Inferior parietal cortex (tissue), 1 donor: Measurements from ENCODE around the gene TUBA1A.
"Not testable (repeated sequence)": the region's sequence is repeated elsewhere in the genome, so short reads cannot be mapped to it uniquely, and the experiment has no call there.

Source experiments
- DNase-seq: peaks from one replicate; pipeline ENCODE4 v3.0.0-alpha.2; 2016; ENCODE audit errors: extremely low spot score

The TUBA1A gene

DNA sequence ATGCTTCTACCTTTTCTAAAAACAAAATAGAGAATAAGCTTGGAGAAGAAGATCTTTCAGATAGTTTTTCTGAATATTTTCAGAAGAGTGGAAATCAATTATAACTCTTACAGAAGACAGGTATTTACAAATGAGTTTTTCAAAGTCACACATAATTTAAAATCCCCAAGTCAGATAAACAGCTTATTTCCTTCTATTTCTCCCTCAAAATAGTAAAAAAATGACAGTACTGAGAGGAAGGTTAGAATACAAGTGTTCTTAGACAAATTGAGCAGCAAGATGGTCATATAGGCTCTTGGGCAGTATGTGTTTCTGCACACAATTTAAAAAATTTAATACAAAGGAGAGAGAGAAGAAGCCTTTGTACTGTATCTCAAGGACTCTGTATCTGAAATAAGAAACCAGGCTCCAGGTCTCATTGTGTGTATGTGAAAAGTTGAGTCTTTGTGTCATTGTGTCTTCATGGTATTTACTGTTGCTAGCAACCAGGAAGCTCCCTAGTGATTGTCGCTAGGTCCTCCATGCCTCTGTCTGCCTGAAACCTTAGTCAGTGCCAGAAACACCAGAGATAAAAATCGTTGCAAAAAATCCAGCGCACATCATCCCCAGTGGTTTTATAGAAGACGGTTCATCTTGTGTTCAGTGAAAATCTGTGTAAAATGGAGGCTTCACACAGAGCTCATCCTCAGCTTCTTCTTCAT, 12.9 kb upstream of the TUBA1A start:
- no peak for DNase-seq

DNA sequence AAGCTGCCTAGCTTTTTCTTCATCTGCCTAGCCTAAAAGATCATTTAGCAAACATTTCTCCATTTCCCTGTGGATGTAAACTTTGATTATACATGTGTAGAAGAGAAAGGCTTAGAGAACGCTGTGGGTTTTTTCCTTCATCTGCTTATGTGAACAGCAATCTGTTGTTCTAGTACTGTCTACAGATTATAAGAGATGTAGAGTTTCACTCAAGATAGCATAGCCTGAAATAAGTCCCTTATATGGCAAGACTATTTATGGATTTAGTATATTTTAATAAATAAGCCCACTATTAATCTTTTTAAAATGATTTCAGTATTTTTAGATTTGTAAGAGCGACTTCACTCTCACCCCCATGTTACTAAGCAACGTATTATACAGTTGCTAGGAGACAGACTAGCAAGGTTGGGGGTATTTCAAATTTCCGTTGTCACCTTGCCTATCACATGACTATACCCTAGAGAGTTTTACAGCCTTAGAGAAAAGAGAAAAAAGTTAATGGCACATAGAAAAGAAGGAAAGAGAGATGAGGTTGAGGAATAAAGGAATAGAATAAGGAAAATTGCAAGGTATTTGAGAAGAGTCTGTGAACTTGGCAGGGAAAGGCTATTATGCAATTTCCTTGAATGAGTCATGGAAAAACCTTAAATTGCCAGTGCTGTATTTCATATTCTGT, 12.2 kb upstream of the TUBA1A start:
- DNase-seq: peak; percentile 73

DNA sequence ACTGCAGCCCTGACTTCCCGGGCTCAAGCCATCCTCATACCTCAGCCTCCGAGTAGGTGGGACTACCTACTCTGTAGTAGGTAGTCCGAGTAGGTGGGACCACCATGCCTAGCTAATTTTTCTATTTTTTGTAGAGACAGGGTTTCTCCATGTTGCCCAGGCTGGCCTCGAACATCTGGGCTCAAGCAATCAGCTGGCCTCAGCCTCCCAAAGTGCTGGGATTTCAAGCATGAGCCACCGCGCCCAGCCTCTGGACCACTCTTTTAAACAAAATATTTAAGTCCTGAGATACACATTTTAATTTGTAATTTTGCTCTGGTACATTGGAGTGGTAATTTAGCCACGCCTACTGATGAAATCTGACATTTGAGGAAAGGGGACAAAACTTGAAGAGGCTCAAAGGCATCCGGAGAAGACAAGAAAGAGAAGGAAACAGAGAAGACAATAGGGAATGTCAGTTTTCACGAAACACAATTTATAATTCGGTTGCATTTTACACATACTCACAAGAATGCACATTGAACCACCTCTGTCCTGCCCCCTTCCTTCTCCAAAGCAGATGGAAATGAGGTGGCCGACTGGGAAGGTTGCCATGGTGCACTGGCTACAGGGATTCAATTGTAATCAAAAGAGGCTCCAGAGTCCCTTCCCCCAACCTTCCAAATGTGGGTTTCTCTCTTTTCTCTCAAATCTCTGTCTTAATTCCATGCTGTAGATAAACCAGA, 9.7 kb upstream of the TUBA1A start:
- DNase-seq: peak; percentile 82

DNA sequence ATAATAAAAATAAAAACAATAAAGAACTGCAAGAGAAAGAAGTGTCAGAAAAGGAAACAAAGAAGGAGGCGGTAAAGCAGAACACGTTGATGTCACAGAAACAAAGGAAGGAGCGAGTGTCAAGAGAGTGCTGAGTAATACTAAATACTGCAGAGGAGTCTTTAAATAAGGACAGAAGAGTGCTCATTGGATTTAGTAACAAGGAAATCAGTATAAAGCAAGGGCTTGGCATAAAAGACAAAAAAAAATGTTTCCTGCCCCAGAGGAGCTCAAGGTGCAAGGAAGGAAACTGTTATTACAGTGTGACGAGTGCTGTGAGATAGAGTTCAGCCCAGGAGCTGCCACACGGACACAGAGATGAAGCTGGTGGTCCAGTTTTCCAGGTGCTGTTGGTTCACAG, 8.4 kb upstream of the TUBA1A start:
- DNase-seq: no peak

DNA sequence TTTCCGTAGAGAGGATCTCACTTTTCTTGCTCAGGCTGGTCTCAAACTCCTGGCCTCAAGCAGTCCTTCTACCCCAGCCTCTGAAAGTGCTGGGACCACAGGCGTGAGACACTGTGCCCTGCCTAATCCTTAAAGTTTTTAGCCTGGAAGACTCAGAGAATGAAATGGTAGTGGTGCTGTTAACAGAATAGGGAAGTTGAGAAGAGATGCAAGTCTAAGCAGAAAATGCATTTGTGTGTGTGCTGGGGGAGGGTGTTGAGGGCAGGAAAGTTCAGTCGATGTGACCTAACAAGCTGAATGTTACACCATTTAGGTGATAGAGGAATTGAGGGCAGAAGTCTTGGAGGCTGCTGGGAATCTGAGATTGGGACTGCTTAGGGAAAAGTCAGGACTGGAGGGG, 6.9 kb upstream of the TUBA1A start:
- no peak for DNase-seq

DNA sequence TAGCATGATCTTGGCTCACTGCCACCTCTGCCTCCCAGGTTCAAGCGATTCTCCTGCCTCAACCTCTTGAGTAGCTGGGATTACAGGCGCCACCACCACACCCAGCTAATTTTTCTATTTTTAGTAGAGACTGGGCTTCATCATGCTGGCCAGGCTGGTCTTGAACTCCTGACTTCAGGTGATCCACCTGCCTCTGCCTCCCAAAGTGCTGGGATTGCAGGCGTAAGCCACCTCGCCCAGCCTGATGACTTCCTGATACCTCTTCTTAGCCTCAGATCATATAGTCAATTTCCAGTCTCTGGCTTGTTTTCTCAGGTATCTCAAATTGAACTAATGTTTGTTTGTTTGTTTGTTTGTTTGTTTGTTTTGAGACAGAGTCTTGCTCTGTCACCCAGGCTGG, 4.9 kb upstream of the TUBA1A start:
- DNase-seq: not testable (repeated sequence)

DNA sequence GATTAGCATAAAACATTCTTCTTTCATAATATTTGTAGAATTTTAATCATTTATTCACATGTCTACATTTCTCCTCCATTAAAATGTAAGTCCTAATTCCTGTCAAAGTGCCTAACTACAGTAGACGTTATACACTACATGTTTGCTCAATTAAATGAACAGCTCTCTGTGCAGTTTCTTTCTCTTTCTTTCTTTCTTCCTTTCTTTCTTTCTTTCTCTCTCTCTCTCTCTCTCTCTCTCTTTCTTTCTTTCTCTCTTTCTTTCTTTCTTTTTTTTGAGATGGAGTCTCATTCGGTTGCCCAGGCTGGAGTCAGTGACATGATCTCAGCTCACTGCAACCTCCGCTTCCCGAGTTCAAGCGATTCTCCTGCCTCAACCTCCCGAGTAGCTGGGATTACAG, 2.6 kb upstream of the TUBA1A start:
- not testable (repeated sequence) for DNase-seq

DNA sequence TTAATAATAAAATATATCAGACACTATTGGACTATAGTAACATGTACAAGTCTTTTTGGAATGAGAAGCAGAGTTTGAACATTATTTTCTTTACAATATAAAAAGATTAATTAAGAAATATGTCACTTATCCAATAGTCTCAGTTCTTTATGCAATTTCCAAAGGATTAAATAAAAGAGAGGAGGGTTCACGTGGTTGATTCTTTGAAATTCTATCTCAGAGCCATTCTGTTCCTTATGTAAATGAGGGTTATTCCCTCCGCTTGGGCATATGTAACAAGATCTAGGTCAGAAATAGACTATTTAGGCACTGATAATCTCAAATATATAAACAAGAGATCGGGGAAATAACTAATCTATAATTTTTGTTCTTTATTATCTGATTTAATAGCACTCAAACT, 2.1 kb upstream of the TUBA1A start:
- DNase-seq: no peak

DNA sequence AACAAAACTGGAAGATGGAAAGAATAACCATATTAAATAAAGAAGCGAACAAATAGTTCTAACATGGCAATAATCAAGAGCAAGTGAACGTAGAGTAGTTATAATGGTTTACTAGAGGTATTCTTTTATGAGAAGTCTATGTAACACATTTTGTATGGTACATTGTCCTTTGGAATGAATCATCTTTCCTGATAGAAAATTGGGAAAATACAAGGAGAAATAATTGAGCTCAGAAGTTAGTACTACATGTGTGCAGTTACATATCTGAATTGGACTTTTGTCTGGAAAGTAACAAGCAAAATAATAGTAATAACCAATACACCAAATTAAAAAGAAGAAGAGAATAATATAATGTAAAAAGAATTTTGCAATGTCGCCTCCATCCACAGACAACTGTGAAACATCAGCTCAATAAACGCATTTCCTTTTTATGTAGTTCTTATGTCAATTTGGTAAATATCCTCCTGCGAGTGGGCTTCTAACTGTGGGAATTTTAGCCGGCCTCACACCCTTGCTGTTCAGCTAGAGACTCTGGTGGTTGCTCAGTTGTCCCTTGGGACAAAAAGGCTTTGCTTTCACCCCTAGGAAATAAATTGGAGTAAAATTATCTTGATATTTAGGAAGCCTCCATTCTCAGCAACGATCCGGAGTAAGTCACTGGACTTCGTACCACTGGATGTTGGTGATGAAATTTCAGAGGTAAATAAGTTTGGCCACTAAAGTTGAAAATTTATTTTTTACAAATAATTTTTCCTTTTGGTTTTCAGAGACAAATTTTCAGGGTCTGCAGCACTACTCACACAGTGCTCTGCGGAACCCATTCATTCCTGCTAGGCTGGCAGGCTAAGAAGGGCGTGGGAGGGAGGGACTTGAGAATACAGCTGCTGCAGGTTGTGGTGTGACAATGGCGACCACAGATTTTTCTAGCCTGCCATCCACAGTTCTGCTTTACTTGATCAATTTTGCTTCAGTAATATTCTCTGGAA, 1.1 kb upstream of the TUBA1A start:
- DNase-seq: peak; percentile 47

DNA sequence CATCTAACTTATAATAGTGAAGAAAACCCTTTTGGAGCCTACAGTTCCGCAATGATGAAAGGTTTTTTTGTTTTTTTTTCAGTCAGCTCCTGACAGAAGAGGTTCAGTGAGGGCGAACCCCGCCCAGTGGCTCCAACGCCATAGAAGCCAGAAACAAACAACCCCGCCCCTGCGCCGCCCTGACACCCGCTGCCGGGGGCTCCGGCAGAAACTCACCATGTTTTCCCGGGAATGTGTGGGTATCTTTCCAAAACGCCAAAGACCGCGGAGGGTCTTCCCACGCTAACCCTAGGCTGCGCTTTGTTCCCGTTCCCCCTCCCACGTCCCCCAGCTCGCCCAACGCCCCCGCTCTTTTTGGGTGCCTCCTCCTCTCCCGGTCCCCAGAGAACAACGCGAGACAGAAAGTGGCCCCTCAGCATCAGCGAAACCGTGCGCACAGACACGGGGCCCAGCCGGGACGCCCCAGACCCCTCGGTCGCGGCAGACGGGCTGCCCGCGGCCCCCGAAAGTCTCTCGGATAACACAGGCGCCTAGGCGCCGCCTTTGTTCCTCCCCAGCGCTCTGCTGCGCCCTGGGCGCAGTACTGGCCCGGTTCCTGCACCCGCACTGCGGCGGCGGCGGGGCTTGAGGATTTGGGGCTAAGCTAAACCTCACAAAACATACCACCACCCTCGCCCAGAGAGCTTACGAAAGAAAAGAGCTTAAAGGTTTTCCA, 522 bp downstream of the TUBA1A start:
- DNase-seq: peak; percentile 77

DNA sequence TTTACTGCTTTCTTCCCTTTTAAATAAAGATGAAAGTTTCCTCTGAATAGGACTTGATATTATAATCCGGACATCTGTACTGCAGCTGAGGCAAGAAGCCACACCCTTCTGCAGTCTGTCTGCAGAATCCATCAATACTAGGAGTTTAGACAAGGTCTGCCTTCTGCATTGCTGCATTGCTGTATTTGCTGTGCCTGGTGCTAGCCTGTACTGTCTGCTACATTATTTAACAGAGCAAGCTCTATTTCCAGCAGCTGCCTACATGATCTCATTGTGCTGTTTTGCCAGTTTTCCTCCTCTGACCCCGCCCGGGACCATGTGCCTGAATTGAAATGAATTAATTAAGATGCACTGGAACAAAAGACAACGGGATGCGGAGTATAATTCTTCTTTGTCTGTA, 1.7 kb downstream of the TUBA1A start:
- DNase-seq: peak; percentile 95

DNA sequence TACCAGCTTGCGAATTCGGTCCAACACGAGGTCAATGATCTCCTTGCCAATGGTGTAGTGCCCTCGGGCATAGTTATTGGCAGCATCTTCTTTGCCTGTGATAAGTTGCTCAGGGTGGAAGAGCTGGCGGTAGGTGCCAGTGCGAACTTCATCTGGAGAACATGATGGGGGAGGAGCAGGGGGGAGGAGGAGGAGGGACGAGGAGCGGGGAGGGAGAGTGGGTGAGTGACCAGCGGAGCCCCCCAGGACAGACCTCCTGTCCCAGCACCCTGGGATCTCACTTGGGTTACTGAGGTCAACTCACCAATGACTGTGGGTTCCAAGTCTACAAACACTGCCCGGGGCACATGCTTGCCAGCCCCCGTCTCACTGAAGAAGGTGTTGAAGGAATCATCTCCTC, 2.6 kb downstream of the TUBA1A start:
- not testable (repeated sequence) for DNase-seq

DNA sequence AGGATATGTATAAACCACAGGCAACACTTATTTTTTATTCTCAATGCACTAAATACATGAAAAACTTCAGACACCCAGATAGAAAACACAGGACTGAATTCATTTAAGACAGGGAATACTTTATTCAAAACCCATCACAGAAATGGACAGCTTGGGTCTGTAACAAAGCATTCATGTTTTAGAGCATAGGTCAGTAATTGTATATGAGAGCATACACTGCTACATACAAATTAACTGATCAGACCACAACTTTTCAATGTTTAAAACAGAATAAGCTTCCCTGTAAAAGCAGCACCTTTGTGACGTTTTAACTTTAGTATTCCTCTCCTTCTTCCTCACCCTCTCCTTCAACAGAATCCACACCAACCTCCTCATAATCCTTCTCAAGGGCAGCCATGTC, 4.2 kb downstream of the TUBA1A start:
- not testable (repeated sequence) for DNase-seq

DNA sequence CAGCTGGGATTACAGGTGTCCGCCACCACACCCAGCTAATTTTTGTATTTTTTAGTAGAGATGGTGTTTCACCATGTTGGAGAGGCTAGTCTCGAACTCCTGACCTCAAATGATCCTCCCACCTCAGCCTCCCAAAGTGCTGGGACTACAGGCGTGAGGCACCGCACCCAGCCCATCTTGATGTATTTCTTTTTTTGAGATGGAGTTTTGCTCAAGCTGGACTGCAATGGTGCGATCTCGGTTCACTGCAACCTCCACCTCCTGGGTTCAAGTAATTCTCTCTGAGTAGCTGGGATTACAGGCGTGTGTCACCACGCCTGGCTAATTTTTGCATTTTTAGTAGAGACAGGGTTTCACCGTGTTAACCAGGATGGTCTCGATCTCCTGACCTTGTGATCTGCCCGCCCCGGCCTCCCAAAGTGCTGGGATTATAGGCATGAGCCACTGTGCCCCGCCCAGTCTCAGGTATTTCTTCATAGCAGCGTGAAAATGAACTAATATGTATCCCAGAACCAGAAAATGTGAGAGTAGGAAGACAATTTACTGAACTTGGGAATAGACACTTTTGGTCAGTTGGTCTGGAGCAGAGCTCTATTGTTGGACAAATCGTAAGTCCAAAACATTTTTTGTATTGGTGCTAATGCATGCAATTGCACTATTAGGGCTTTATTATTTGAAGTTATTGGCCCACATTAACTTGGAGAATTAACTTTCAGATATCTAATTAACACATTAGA, 5.5 kb downstream of the TUBA1A start:
- DNase-seq: not testable (repeated sequence)

DNA sequence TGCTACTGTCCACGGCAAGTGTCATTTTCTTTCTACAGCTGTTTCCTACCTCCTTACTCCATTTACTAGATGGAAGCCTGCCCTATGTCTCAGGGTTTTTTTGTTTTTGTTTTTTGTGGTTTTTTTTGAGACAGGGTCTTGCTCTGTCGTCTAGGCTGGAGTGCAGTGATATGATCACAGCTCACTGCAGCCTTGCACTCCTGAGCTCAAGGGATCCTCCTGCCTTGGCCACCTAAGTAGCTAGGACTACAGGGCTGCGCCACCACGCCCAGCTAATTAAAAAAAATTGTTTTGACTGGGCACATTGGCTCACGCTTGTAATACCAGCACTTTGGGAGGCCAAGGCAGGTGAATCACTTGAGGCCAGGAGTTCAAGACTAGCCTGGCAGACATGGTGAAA, 14.7 kb downstream of the TUBA1A start:
- DNase-seq: no peak

DNA sequence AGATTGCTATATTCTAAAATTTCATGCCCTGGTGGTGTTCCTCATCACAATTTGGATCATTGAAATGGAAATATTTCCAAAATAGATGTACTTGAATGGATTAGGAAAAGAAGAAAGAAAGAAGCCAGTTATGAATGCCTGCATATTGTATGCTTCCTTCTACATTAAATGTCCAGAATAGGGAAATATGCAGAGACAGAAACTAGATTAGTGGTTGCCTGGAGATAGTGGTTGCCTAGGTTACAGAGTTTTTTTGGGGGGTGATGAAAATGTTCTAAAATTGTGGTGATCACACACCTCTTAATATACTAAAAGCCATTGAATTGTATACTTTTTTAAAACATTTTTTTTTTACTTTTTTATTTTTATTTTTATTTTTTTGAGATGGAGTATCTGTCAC, 18.0 kb downstream of the TUBA1A start:
- DNase-seq: no peak

DNA sequence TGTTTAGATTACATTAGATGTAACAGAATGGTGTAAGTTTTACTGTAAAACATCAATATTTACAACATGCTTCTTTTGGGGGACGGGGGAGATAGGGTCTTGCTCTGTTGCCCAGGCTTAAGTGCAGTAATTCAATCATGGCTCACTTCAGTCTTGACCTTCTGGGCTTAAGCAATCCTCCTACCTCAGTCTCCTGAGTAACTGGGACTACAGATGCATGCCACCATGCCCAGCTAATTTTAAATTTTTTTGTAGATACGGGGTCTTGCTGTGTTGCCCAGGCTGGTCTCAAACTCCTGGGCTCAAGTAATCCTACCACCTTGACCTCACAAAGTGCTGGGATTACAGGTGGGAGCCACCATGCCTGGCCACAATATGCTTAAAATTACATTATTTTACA, 23.8 kb downstream of the TUBA1A start:
- DNase-seq: no peak

DNA sequence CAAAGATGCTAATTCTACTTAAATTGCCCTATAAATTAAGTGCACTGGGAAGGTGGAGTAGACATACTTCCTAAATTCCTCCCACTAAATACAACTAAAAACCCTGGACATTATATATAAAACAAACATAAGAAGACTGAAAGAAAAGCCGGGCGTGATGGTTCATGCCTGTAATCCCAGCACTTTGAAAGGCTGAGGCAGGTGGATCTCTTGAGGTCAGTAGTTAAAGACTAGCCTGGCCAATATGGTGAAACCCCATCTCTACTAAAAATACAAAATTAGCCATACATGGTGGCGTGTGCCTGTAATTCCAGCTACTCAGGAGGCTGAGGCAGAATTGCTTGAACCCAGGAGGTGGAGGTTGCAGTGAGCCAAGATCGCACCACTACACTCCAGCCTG, 27.0 kb downstream of the TUBA1A start:
- not testable (repeated sequence) for DNase-seq

DNA sequence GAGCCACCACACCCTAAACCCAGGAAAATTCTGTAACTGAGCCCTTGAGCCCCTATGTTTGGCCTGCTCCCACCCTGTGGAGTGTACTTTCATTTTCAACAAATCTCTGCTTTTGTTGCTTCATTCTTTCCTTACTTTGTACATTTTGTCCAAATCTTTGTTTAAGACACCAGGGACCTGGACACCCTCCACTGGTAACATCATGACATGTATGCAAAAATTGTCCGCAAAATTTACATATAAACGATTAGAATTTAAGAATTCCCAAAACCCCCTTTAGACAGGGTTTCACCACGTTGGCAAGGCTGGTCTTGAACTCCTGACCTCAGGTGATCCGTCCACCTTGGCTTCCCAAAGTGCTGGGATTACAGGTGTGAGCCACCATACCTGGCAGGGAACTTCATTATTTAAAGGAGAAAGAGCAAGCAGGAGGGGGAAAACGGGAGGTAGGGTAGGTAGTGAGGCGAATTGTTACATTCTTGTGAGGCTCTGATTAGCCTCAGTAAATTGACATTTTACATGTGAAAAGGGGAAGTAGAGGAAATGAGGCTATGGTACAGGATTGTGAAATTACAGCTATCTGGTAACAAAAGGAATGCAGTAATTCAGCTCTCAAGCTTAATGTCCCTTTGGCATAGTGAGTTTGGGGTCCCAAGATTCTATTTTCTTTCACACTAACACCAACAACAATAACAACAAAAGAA, 27.6 kb downstream of the TUBA1A start:
- DNase-seq: no peak

DNA sequence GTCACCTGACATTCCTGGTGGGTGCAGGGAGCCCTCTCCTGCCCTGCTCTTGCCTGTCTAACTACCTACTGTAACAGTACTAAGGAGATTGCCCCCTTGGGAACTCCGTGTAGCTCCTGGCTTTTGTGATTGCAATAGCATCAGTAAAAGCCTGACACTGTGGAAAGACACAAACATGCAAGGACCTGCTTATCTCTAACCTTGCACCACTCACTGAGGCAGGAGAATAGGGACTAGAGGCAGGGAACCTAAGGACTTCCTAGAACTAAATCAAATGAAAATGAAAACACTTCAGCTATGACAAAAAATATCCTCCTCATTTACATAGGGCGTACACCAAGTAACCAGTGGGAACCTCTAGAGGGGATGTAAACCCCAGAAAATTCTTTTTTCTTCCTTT, 28.5 kb downstream of the TUBA1A start:
- DNase-seq: no peak
